ENCODE results near the gene CIRBP.
"Not testable (repeated sequence)": the region's sequence is repeated elsewhere in the genome, so short reads cannot be mapped to it uniquely, and the experiment has no call there.

Gene CIRBP

GRCh38 chr19:1302533-1303239, 33.6 kb downstream of the CIRBP start:
- TF ChIP-seq CTCF (conservative IDR thresholded peaks at IDR 0.05; ENCODE audit: low read depth, low read length): no peak
- Histone ChIP-seq H2AFZ (ENCODE audit: low read depth) (no peak overlapping the region), H3K27ac (no peak overlapping the region)

GRCh38 chr19:1304197-1304924, 35.2 kb downstream of the CIRBP start:
- TF ChIP-seq CTCF (conservative IDR thresholded peaks at IDR 0.05; ENCODE audit: low read depth, low read length): no peak
- Histone ChIP-seq H3K36me3 (ENCODE audit: insufficient read depth) (no peaks in the 10 kb centered on the region), H2AFZ (ENCODE audit: low read depth) (no peak overlapping the region)

More at GRCh38 chr19:1302533-1303239, 33.6 kb downstream of the CIRBP start:
- Histone ChIP-seq H3K4me3 (IDR thresholded peaks at IDR 0.05; ENCODE audit: insufficient read depth, low read depth, low read length) (no peak overlapping the region), H4K20me1 (ENCODE audit: insufficient read depth) (no peaks in the 10 kb centered on the region), H3K4me2 (no peak overlapping the region), H3K36me3 (ENCODE audit: insufficient read depth) (no peaks in the 10 kb centered on the region), H3K79me2 (ENCODE audit: insufficient read depth, low read depth) (no peaks in the 10 kb centered on the region), H3K9ac (no peak overlapping the region), H3K4me1 (ENCODE audit: low read depth, poor library complexity, severe bottlenecking) (peaks cover 18% of the 10 kb centered on the region), H3K27me3 (ENCODE audit: insufficient read depth, low read depth) (peaks cover 60% of the 10 kb centered on the region)

GRCh38 chr19:1305354-1305753, 36.2 kb downstream of the CIRBP start:
- peaks cover 61% of the 10 kb centered on the region for H3K27me3 ChIP-seq (ENCODE audit: insufficient read depth, low read depth)
- H3K79me2 ChIP-seq (ENCODE audit: insufficient read depth, low read depth); H3K27ac ChIP-seq; H3K36me3 ChIP-seq (ENCODE audit: insufficient read depth); H3K4me2 ChIP-seq; H2AFZ ChIP-seq (ENCODE audit: low read depth); H3K4me3 ChIP-seq (IDR thresholded peaks at IDR 0.05; ENCODE audit: insufficient read depth, low read depth, low read length); H4K20me1 ChIP-seq (ENCODE audit: insufficient read depth); H3K9ac ChIP-seq: not testable (repeated sequence)
- peaks cover 18% of the 10 kb centered on the region for H3K4me1 ChIP-seq (ENCODE audit: low read depth, poor library complexity, severe bottlenecking)

More at GRCh38 chr19:1304197-1304924, 35.2 kb downstream of the CIRBP start:
- Histone ChIP-seq H3K27ac (no peak overlapping the region), H3K4me1 (ENCODE audit: low read depth, poor library complexity, severe bottlenecking) (peaks cover 18% of the 10 kb centered on the region), H4K20me1 (ENCODE audit: insufficient read depth) (no peaks in the 10 kb centered on the region), H3K4me2 (no peak overlapping the region), H3K4me3 (IDR thresholded peaks at IDR 0.05; ENCODE audit: insufficient read depth, low read depth, low read length) (no peak overlapping the region), H3K9ac (no peak overlapping the region), H3K79me2 (ENCODE audit: insufficient read depth, low read depth) (no peaks in the 10 kb centered on the region), H3K27me3 (ENCODE audit: insufficient read depth, low read depth) (peaks cover 57% of the 10 kb centered on the region)

GRCh38 chr19:1307320-1307719, 38.2 kb downstream of the CIRBP start:
- Histone ChIP-seq H3K4me2 (no peak overlapping the region), H3K4me3 (IDR thresholded peaks at IDR 0.05; ENCODE audit: insufficient read depth, low read depth, low read length) (no peak overlapping the region), H3K9ac (no peak overlapping the region), H3K36me3 (ENCODE audit: insufficient read depth) (no peaks in the 10 kb centered on the region), H3K27ac (no peak overlapping the region), H3K27me3 (ENCODE audit: insufficient read depth, low read depth) (peaks cover 52% of the 10 kb centered on the region), H3K4me1 (ENCODE audit: low read depth, poor library complexity, severe bottlenecking) (peaks cover 20% of the 10 kb centered on the region), H2AFZ (ENCODE audit: low read depth) (no peak overlapping the region), H3K79me2 (ENCODE audit: insufficient read depth, low read depth) (no peaks in the 10 kb centered on the region), H4K20me1 (ENCODE audit: insufficient read depth) (no peaks in the 10 kb centered on the region)
- TF ChIP-seq CTCF (conservative IDR thresholded peaks at IDR 0.05; ENCODE audit: low read depth, low read length): no peak

Measured in KMS-11 (cell line).